Measurements from ENCODE around the gene CFAP65. TPM values are rescaled to one million over a fixed set of nuclear protein-coding genes. Genes with fewer than 3 reads are reported as not detected.

Gene CFAP65
- total RNA-seq, 6 experiments from 2014 or later: not detected

DNA sequence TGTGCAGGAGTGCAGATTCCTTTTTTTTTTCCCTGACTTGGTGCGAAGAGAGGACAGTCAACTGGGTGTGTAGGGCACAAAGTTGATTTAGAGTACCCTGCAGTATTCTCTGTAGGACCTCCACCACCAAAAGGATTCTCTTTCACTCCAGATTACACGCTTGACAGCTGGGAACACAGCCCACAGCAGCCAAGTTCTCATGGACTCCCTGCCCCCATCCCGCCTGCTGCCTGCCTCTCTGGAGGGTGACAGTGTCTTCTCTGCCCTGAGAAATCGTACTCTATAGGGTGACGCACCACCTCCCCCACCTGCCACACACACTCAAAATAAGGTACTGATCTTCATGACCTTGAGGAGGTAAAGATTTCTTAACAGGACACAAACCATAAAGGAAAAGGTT lies 46.0 kb upstream of the CFAP65 start:
- intact Hi-C loops (cut with DNase I): no loop called here
- peaks cover 0 to 7% (median 0%) of the 10 kb centered on the region in 4 donors for H3K4me1 ChIP-seq
- no peaks in the 10 kb centered on the region for H3K36me3 ChIP-seq
- no peak overlapping the region for H3K27ac ChIP-seq
- 84% methylated on average over 5 of the region's 5 CpGs for WGBS (ENCODE audit: insufficient coverage, low coverage, low lambda C conversion rate, missing lambda C conversion rate)
- no peaks in the 10 kb centered on the region for H3K9me3 ChIP-seq
- no peak overlapping the region for H3K4me3 ChIP-seq
- TF ChIP-seq, protein P1, sequence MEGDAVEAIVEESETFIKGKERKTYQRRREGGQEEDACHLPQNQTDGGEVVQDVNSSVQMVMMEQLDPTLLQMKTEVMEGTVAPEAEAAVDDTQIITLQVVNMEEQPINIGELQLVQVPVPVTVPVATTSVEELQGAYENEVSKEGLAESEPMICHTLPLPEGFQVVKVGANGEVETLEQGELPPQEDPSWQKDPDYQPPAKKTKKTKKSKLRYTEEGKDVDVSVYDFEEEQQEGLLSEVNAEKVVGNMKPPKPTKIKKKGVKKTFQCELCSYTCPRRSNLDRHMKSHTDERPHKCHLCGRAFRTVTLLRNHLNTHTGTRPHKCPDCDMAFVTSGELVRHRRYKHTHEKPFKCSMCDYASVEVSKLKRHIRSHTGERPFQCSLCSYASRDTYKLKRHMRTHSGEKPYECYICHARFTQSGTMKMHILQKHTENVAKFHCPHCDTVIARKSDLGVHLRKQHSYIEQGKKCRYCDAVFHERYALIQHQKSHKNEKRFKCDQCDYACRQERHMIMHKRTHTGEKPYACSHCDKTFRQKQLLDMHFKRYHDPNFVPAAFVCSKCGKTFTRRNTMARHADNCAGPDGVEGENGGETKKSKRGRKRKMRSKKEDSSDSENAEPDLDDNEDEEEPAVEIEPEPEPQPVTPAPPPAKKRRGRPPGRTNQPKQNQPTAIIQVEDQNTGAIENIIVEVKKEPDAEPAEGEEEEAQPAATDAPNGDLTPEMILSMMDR (IDR thresholded peaks at IDR 0.05): no peak
- no peak for TF ChIP-seq POLR2A (IDR thresholded peaks at IDR 0.05)
- no peaks in the 10 kb centered on the region for H3K27me3 ChIP-seq
- ATAC-seq: no peak
- no peak for DNase-seq

DNA sequence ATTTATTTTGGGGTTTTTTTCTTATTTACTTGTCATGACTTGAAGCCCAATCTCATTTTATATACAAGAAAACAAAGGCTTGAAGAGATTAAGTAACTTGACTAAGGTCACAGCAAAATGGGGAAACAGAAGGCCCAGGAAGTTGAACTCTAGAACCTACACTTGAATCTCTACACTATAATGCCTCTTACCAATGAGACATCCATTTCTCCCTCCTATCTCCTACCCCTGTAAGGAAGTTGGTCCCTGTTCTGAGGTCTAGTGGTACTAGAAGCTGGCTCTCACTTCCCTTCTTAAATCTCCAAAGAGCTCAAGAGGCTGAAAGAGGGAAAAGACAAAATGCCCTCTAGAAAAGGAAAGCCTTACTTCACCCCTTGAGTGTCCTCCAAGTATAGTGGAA lies 44.9 kb upstream of the CFAP65 start:
- Histone ChIP-seq H3K4me3 (no peak overlapping the region), H3K9me3 (no peaks in the 10 kb centered on the region), H3K4me1 (peaks cover 0 to 13% (median 0%) of the 10 kb centered on the region in 4 donors), H3K27ac (no peak overlapping the region), H3K36me3 (no peaks in the 10 kb centered on the region), H3K27me3 (no peaks in the 10 kb centered on the region)
- no peak for TF ChIP-seq POLR2A (IDR thresholded peaks at IDR 0.05)
- TF ChIP-seq, protein P1 (IDR thresholded peaks at IDR 0.05): no peak
- DNase-seq: no peak
- ATAC-seq: peak; percentile 35 to 64 (median 46)
- intact Hi-C loops (cut with DNase I): no loop called here

DNA sequence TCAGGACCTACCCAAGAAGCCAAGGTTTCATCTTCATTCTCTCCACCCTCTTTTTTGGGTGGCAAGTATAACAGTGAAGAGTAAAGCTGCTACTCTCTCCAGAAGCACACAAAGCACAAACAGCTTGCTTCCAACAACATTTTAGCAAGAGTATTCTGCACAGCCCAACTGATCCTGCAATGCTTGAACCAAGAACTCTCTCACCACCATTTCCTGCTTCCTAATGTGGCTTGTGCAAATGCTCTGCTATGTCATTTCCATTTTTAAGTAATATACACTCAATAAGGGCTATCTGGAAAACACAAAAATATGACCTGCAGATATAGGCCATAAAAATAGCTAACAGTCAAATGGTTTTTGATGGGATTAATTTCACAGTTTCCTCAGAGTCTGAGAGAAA lies 43.5 kb upstream of the CFAP65 start:
- H3K27ac ChIP-seq: no peak overlapping the region
- no peak for ATAC-seq
- no peak overlapping the region for H3K4me3 ChIP-seq
- intact Hi-C loops (cut with DNase I): no loop called here
- no peaks in the 10 kb centered on the region for H3K27me3 ChIP-seq
- no peaks in the 10 kb centered on the region for H3K36me3 ChIP-seq
- TF ChIP-seq POLR2A (IDR thresholded peaks at IDR 0.05): no peak
- TF ChIP-seq, protein P1 (IDR thresholded peaks at IDR 0.05): no peak
- H3K9me3 ChIP-seq: no peaks in the 10 kb centered on the region
- no peak for DNase-seq
- H3K4me1 ChIP-seq: peaks cover 0 to 16% (median 0%) of the 10 kb centered on the region in 4 donors

DNA sequence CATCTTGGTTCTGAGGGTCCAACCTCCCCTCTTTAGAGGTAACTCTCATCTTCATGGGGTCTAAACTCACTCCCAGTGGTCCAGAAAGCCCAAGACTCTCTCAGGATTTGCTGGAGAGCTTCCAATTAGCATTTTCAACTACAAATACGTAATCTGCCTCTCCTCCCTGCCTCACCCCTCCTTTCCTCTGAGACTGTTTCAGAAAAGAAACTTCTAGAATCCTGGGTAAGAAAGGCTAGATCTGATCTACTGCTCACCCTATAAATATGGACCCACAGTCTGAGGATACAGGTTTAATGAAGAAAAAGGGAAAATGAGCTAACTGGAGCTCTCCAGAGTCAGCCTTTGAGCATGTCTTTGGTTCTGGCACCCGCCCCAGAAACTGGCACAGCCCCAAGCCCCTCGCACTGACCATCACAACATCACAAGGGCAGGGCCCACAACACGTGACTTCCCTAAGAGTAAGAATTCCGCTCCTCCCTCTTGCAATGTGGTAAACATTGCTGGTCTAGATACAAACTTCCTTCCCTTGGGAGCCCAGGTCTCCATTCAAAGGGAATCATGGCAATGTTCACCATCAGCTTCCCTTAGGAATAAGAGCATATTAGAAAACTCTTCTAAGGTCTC lies 41.1 kb upstream of the CFAP65 start:
- ATAC-seq (peak in 2 of 4 donors; percentile 26 to 33), DNase-seq (peak in 2 of 3 donors; percentile 49 to 61)
- no peak for TF ChIP-seq POLR2A (IDR thresholded peaks at IDR 0.05)
- TF ChIP-seq, protein P1 (IDR thresholded peaks at IDR 0.05): no peak
- 65% methylated on average over 5 of the region's 5 CpGs for WGBS (ENCODE audit: insufficient coverage, low coverage, low lambda C conversion rate, missing lambda C conversion rate)
- H3K36me3 ChIP-seq: peaks cover 0 to 4% (median 0%) of the 10 kb centered on the region in 4 donors
- no peak overlapping the region for H3K4me3 ChIP-seq
- intact Hi-C loops (cut with DNase I): no loop called here
- no peak overlapping the region for H3K27ac ChIP-seq
- peaks cover 0 to 25% (median 0%) of the 10 kb centered on the region in 4 donors for H3K4me1 ChIP-seq
- no peaks in the 10 kb centered on the region for H3K27me3 ChIP-seq
- no peaks in the 10 kb centered on the region for H3K9me3 ChIP-seq

Measured in right lobe of liver (tissue), 6 donors.